Measurements from ENCODE around the gene DISP3. TPM values are rescaled to one million over a fixed set of nuclear protein-coding genes. Genes with fewer than 3 reads are reported as not detected.

DISP3 gene
- polyA plus RNA-seq, 3 donors, result 0.01 TPM; not detected in 2

- DNase-seq, result no peak
- Histone ChIP-seq H3K4me3 (replicated peaks in 1 of 3; ENCODE audit: low read depth in 2 of 3, low read length in 3 of 3) (no peak overlapping the region), H3K9ac (ENCODE audit: insufficient read depth, low read length, poor library complexity, severe bottlenecking) (no peak overlapping the region), H4K20me1 (ENCODE audit: insufficient read depth, low read length) (no peaks in the 10 kb centered on the region), H3K79me2 (ENCODE audit: insufficient read depth, low read length) (no peaks in the 10 kb centered on the region), H3K9me3 (replicated peaks in 1 of 2; ENCODE audit: control insufficient read depth in 1 of 2, insufficient read depth in 1 of 2, low read length in 2 of 2) (no peaks in the 10 kb centered on the region), H3K27ac (ENCODE audit: low read depth in 1 of 2, low read length in 2 of 2) (no peak overlapping the region), H3K36me3 (replicated peaks in 1 of 2; ENCODE audit: control insufficient read depth in 1 of 2, insufficient read depth in 2 of 2, low read length in 2 of 2) (no peaks in the 10 kb centered on the region), H3K4me1 (ENCODE audit: control insufficient read depth in 1 of 2, insufficient read depth in 2 of 2, low read length in 2 of 2) (no peaks in the 10 kb centered on the region), H3K4me2 (replicated peaks; ENCODE audit: extremely low read depth, low read length, poor library complexity, severe bottlenecking) (no peak overlapping the region), H2AFZ (ENCODE audit: insufficient read depth, low read depth, low read length, poor library complexity, severe bottlenecking) (no peak overlapping the region), H3K27me3 (ENCODE audit: control insufficient read depth in 2 of 2, insufficient read depth in 2 of 2, low read length in 2 of 2) (no peaks in the 10 kb centered on the region)
- no peak overlapping the region for H3K4me3 Mint-ChIP-seq
- TF ChIP-seq, protein P1, sequence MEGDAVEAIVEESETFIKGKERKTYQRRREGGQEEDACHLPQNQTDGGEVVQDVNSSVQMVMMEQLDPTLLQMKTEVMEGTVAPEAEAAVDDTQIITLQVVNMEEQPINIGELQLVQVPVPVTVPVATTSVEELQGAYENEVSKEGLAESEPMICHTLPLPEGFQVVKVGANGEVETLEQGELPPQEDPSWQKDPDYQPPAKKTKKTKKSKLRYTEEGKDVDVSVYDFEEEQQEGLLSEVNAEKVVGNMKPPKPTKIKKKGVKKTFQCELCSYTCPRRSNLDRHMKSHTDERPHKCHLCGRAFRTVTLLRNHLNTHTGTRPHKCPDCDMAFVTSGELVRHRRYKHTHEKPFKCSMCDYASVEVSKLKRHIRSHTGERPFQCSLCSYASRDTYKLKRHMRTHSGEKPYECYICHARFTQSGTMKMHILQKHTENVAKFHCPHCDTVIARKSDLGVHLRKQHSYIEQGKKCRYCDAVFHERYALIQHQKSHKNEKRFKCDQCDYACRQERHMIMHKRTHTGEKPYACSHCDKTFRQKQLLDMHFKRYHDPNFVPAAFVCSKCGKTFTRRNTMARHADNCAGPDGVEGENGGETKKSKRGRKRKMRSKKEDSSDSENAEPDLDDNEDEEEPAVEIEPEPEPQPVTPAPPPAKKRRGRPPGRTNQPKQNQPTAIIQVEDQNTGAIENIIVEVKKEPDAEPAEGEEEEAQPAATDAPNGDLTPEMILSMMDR (IDR thresholded peaks at IDR 0.05), result no peak
- no peaks in the 10 kb centered on the region for H3K4me1 Mint-ChIP-seq
- peaks cover 0 to 11% (median 8%) of the 10 kb centered on the region in 3 donors for H3K27me3 Mint-ChIP-seq (ENCODE audit: low read depth in 3 of 3)
- H3K36me3 Mint-ChIP-seq, result no peaks in the 10 kb centered on the region
- WGBS (ENCODE audit: insufficient coverage), result 88% methylated on average over 6 of the region's 6 CpGs
- intact Hi-C loops (cut with micrococcal nuclease), result no loop called here
- H3K9me3 Mint-ChIP-seq, result no peaks in the 10 kb centered on the region
- H3K27ac Mint-ChIP-seq, result no peak overlapping the region
Measured at GRCh38 chr1:11465307-11465706, 13.6 kb upstream of the DISP3 start.

GRCh38 chr1:11466416-11466815 is 12.5 kb upstream of the DISP3 start:
- Mint-ChIP-seq H3K27me3 (ENCODE audit: low read depth in 3 of 3) (peaks cover 0 to 12% (median 8%) of the 10 kb centered on the region in 3 donors), H3K4me3 (no peak overlapping the region), H3K27ac (no peak overlapping the region), H3K4me1 (no peaks in the 10 kb centered on the region), H3K9me3 (no peaks in the 10 kb centered on the region), H3K36me3 (no peaks in the 10 kb centered on the region)
- no peak overlapping the region for H2AFZ ChIP-seq (ENCODE audit: insufficient read depth, low read depth, low read length, poor library complexity, severe bottlenecking)
- no peak overlapping the region for H3K4me2 ChIP-seq (replicated peaks; ENCODE audit: extremely low read depth, low read length, poor library complexity, severe bottlenecking)
- no peak overlapping the region for H3K9ac ChIP-seq (ENCODE audit: insufficient read depth, low read length, poor library complexity, severe bottlenecking)
- no peaks in the 10 kb centered on the region for H3K27me3 ChIP-seq (ENCODE audit: control insufficient read depth in 2 of 2, insufficient read depth in 2 of 2, low read length in 2 of 2)
- intact Hi-C loops (cut with micrococcal nuclease), result no loop called here
- no peaks in the 10 kb centered on the region for H3K36me3 ChIP-seq (replicated peaks in 1 of 2; ENCODE audit: control insufficient read depth in 1 of 2, insufficient read depth in 2 of 2, low read length in 2 of 2)
- no peaks in the 10 kb centered on the region for H3K4me1 ChIP-seq (ENCODE audit: control insufficient read depth in 1 of 2, insufficient read depth in 2 of 2, low read length in 2 of 2)
- TF ChIP-seq, protein P1 (IDR thresholded peaks at IDR 0.05), result no peak
- 56% methylated on average over 2 of the region's 2 CpGs for WGBS (ENCODE audit: insufficient coverage)
- no peaks in the 10 kb centered on the region for H4K20me1 ChIP-seq (ENCODE audit: insufficient read depth, low read length)
- no peak for DNase-seq
- no peaks in the 10 kb centered on the region for H3K79me2 ChIP-seq (ENCODE audit: insufficient read depth, low read length)
- no peak overlapping the region for H3K27ac ChIP-seq (ENCODE audit: low read depth in 1 of 2, low read length in 2 of 2)
- H3K9me3 ChIP-seq (replicated peaks in 1 of 2; ENCODE audit: control insufficient read depth in 1 of 2, insufficient read depth in 1 of 2, low read length in 2 of 2), result no peaks in the 10 kb centered on the region
- no peak overlapping the region for H3K4me3 ChIP-seq (replicated peaks in 1 of 3; ENCODE audit: low read depth in 2 of 3, low read length in 3 of 3)
